B cell (primary cell): ENCODE measurements around the gene RGR. TPM values are rescaled to one million over a fixed set of nuclear protein-coding genes. Genes with fewer than 3 reads are reported as not detected.

Experiments
- ATAC-seq: fragments of 200-7000 bp; cut with Tn5 transposase; one replicate; pipeline ENCODE4 v1.10.0; 2021; ENCODE audit warnings: low read depth, mild to moderate bottlenecking, moderate number of reproducible peaks, moderate library complexity
- CTCF ChIA-PET: fragments of 350-600 bp; sonication (Branson Sonifier 250); formaldehyde crosslinking; loops from one replicate; lab custom pipeline; 2021; ENCODE audit warnings: antibody characterized with exemption, inconsistent platforms; lab: Charles Lee
- POLR2A ChIA-PET: fragments of 350-600 bp; sonication (Branson Sonifier 250); formaldehyde crosslinking; loops from one replicate; lab custom pipeline; 2021; ENCODE audit warnings: antibody characterized with exemption; lab: Charles Lee
- DNase-seq: peaks from one replicate; pipeline ENCODE4 v3.0.0; 2013
- H2AFZ ChIP-seq: 2 replicates; pipeline ENCODE4 v1.6.1; 2012; ENCODE audit warnings: mild to moderate bottlenecking, low read depth, low read length; ENCODE audit not compliant: insufficient read depth, poor library complexity, severe bottlenecking
- H3K27ac ChIP-seq, 2 donors: 1 replicate in 1 of 2; 2 replicates in 1 of 2; pipeline ENCODE4 v1.5.1; 2012 to 2013; ENCODE audit warnings: low read length in 2 of 2, mild to moderate bottlenecking in 2 of 2, moderate library complexity in 1 of 2
- H3K27me3 ChIP-seq, 4 experiments: fragments of 200-600 bp in 1 of 4; sonication (generic) in 1 of 4; replicated peaks in 1 of 4; 1 replicate in 2 of 4; 2 replicates in 2 of 4; pipeline versions ENCODE4 v1.6.1 to v1.7.0; 2013 to 2016; ENCODE audit warnings: low read length in 3 of 4, mild to moderate bottlenecking in 2 of 4, mixed read lengths in 1 of 4, moderate library complexity in 1 of 4; ENCODE audit not compliant: insufficient read depth in 4 of 4, control insufficient read depth in 3 of 4; ENCODE audit errors: control extremely low read depth in 1 of 4
- H3K36me3 ChIP-seq, 2 experiments: replicated peaks in 1 of 2; 1 replicate in 1 of 2; 2 replicates in 1 of 2; pipeline versions ENCODE4 v1.6.1 to v1.7.1; 2013; ENCODE audit warnings: low read length in 1 of 2; ENCODE audit not compliant: insufficient read depth in 2 of 2, control insufficient read depth in 1 of 2; ENCODE audit errors: control extremely low read depth in 1 of 2, extremely low read depth in 1 of 2
- H3K4me1 ChIP-seq, 2 donors: fragments of 200-600 bp in 1 of 2; sonication (generic) in 1 of 2; 1 replicate in 1 of 2; 2 replicates in 1 of 2; pipeline versions ENCODE4 v1.5.1 to v1.6.1; 2013 to 2017; ENCODE audit warnings: low read length in 2 of 2; ENCODE audit not compliant: control insufficient read depth in 2 of 2, insufficient read depth in 2 of 2
- H3K4me2 ChIP-seq: replicated peaks from 2 replicates; pipeline ENCODE3; 2012; ENCODE audit warnings: mild to moderate bottlenecking, low read depth, low read length; ENCODE audit not compliant: poor library complexity, severe bottlenecking
- H3K4me3 ChIP-seq, 5 experiments: fragments of 200-600 bp in 1 of 5; sonication (generic) in 1 of 5; 1 replicate in 3 of 5; 2 replicates in 2 of 5; pipeline versions ENCODE4 v1.5.1 to v1.7.0; 2011 to 2016; ENCODE audit warnings: low read length in 4 of 5, mild to moderate bottlenecking in 4 of 5, low read depth in 2 of 5, control low read depth in 1 of 5, moderate library complexity in 1 of 5; ENCODE audit not compliant: insufficient read depth in 1 of 5; ENCODE audit errors: control extremely low read depth in 1 of 5, extremely low read depth in 1 of 5
- H3K79me2 ChIP-seq: fragments of 200-600 bp; sonication (generic); one replicate; pipeline ENCODE4 v1.6.0; 2016; ENCODE audit warnings: low read length; ENCODE audit not compliant: control insufficient read depth, insufficient read depth
- H3K9ac ChIP-seq: fragments of 200-600 bp; sonication (generic); 2 replicates; pipeline ENCODE4 v1.6.1; 2017; ENCODE audit warnings: mild to moderate bottlenecking, low read length, moderate library complexity
- H3K9me3 ChIP-seq, 3 donors: one replicate each; pipeline versions ENCODE4 v1.6.1 to v1.7.1; 2013; ENCODE audit warnings: low read length in 2 of 3; ENCODE audit not compliant: control insufficient read depth in 2 of 3, insufficient read depth in 1 of 3; ENCODE audit errors: control extremely low read depth in 1 of 3
- H4K20me1 ChIP-seq: 2 replicates; pipeline ENCODE4 v1.6.0; 2012; ENCODE audit warnings: mild to moderate bottlenecking, low read length; ENCODE audit not compliant: insufficient read depth, control insufficient read depth, poor library complexity, severe bottlenecking
- H3K27ac Mint-ChIP-seq: one replicate; pipeline ENCODE4 v1.8.0; 2021; ENCODE audit warnings: mixed read lengths
- H3K27me3 Mint-ChIP-seq: one replicate; pipeline ENCODE4 v1.8.0; 2021; ENCODE audit warnings: mixed read lengths
- H3K4me1 Mint-ChIP-seq: one replicate; pipeline ENCODE4 v1.8.0; 2021; ENCODE audit warnings: mixed read lengths
- H3K4me3 Mint-ChIP-seq: one replicate; pipeline ENCODE4 v1.8.0; 2021; ENCODE audit warnings: mixed read lengths
- H3K9me3 Mint-ChIP-seq: one replicate; pipeline ENCODE4 v1.8.0; 2022; ENCODE audit warnings: mixed read lengths; ENCODE audit not compliant: insufficient read depth
- EZH2 ChIP-seq: IDR thresholded peaks from 2 replicates; pipeline ENCODE4 v1.6.1; 2012; ENCODE audit warnings: borderline replicate concordance, low read depth, mild to moderate bottlenecking, moderate library complexity, low read length; ENCODE audit not compliant: insufficient read depth, poor library complexity, severe bottlenecking
- WGBS: methylation state at CpG from one replicate; pipeline ENCODE4 v1.1.5; 2013; ENCODE audit warnings: missing lambda C conversion rate; ENCODE audit not compliant: insufficient coverage; 5-methylcytosine and 5-hydroxymethylcytosine counted together
- intact Hi-C: fragments of 100-400 bp; cut with micrococcal nuclease; formaldehyde crosslinking; loops from one replicate; pipeline ENCODE4 v1.10.0; 2022
- polyA plus RNA-seq: library from polyadenylated mRNA; depleted of rRNA; stranded (reverse); fragments of >200 nt; gene quantifications from 2 replicates; pipeline ENCODE4 v1.2.3, GENCODE V29; 2012
- total RNA-seq, 2 donors: library from RNA; stranded (reverse); fragments of 120-200 nt in 1 of 2; gene quantifications; 1 replicate in 1 of 2; 2 replicates in 1 of 2; pipeline versions ENCODE4 v1.2.3 to v1.2.4, GENCODE V29; 2013 to 2022
- TF ChIP-seq, protein P1 (sequence below): fragments of 200-600 bp; IDR thresholded peaks from one replicate; pipeline ENCODE4 v1.8.0; 2022; ENCODE audit warnings: antibody characterized with exemption, mild to moderate bottlenecking

RGR gene
- total and polyA plus RNA-seq, 2 donors (not counting 1 experiment from before 2014, with no cell fraction given) = not detected

DNA sequence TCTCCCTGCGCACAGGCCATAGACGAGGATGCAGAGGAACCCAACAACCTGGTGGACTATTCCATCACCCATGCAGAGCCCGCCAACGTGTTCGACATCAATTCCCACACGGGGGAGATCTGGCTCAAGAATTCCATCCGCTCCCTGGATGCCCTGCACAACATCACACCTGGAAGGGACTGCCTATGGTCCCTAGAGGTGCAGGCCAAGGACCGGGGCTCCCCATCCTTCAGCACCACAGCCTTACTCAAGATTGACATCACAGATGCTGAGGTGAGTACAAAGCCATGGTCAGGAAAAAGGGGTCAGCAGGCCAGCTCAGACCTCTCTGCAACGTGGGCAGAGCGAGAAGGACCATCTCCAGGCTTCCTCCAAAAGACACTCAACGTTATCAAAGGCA is 31.8 kb upstream of the RGR start:
- 94% methylated on average over 8 of the region's 11 CpGs for WGBS
- intact Hi-C loops = no loop called here
- Histone ChIP-seq H3K4me3 (no peak overlapping the region), H2AFZ (no peak overlapping the region), H3K4me2 (no peak overlapping the region), H3K27ac (no peak overlapping the region), H4K20me1 (no peaks in the 10 kb centered on the region), H3K9ac (no peak overlapping the region), H3K27me3 (peaks cover 0 to 3% (median 0%) of the 10 kb centered on the region in 4 experiments), H3K4me1 (no peaks in the 10 kb centered on the region), H3K36me3 (no peaks in the 10 kb centered on the region), H3K79me2 (no peaks in the 10 kb centered on the region), H3K9me3 (no peaks in the 10 kb centered on the region)
- Mint-ChIP-seq H3K4me1 (no peaks in the 10 kb centered on the region), H3K9me3 (no peaks in the 10 kb centered on the region), H3K4me3 (no peak overlapping the region), H3K27ac (no peak overlapping the region), H3K27me3 (peaks cover 16% of the 10 kb centered on the region)
- ATAC-seq = no peak
- CTCF ChIA-PET = interaction anchor here (4.0 kb wide), 1 partner anchor 65 kb away, joined by 25 read pairs; no protein-coding TSS in a partner anchor
- no peak for DNase-seq
- TF ChIP-seq, protein P1, sequence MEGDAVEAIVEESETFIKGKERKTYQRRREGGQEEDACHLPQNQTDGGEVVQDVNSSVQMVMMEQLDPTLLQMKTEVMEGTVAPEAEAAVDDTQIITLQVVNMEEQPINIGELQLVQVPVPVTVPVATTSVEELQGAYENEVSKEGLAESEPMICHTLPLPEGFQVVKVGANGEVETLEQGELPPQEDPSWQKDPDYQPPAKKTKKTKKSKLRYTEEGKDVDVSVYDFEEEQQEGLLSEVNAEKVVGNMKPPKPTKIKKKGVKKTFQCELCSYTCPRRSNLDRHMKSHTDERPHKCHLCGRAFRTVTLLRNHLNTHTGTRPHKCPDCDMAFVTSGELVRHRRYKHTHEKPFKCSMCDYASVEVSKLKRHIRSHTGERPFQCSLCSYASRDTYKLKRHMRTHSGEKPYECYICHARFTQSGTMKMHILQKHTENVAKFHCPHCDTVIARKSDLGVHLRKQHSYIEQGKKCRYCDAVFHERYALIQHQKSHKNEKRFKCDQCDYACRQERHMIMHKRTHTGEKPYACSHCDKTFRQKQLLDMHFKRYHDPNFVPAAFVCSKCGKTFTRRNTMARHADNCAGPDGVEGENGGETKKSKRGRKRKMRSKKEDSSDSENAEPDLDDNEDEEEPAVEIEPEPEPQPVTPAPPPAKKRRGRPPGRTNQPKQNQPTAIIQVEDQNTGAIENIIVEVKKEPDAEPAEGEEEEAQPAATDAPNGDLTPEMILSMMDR = no peak
- no peak for TF ChIP-seq EZH2
- POLR2A ChIA-PET = no interaction called here

- no peaks in the 10 kb centered on the region for H3K4me1 Mint-ChIP-seq
- H3K36me3 ChIP-seq = no peaks in the 10 kb centered on the region
- 74% methylated on average over 25 of the region's 25 CpGs for WGBS
- H2AFZ ChIP-seq = peak overlapping the region; percentile 22
- no peak for ATAC-seq
- no peak overlapping the region for H3K27ac ChIP-seq
- ChIA-PET CTCF (interaction anchor here (1.7 to 2.5 kb wide), 2 partner anchors 9 to 66 kb away, joined by 6 to 25 read pairs; no protein-coding TSS in a partner anchor), POLR2A (interaction anchor here (0.6 kb wide), 1 partner anchor 36 kb away, joined by 3 read pairs; no protein-coding TSS in a partner anchor)
- no peaks in the 10 kb centered on the region for H3K4me1 ChIP-seq
- no peak overlapping the region for H3K4me3 ChIP-seq
- TF ChIP-seq, protein P1 = no peak
- no peak for TF ChIP-seq EZH2
- H3K79me2 ChIP-seq = no peaks in the 10 kb centered on the region
- H3K4me3 Mint-ChIP-seq = peak overlapping the region; percentile 37
- H3K9me3 ChIP-seq = peaks cover 0 to under 1% (median 0%) of the 10 kb centered on the region in 3 donors
- intact Hi-C loops = no loop called here
- H3K4me2 ChIP-seq = peak overlapping the region; percentile 28
- no peak overlapping the region for H3K27ac Mint-ChIP-seq
- no peaks in the 10 kb centered on the region for H3K9me3 Mint-ChIP-seq
- no peaks in the 10 kb centered on the region for H3K27me3 ChIP-seq
- H3K27me3 Mint-ChIP-seq = peaks cover 7% of the 10 kb centered on the region
- no peak for DNase-seq
- no peaks in the 10 kb centered on the region for H4K20me1 ChIP-seq
- H3K9ac ChIP-seq = no peak overlapping the region
Measured at GRCh38 chr10:84214046-84214572, 30.7 kb upstream of the RGR start.
